K562 (cell line): ENCODE data around the gene NKD1. TPM values are rescaled to one million over a fixed set of nuclear protein-coding genes. Genes with fewer than 3 reads are reported as not detected.

Source experiments
- ATAC-seq: fragments of 200-7000 bp; cut with Tn5 transposase; 3 replicates; pipeline ENCODE4 v1.9.1; 2020; ENCODE audit warnings: moderate library complexity
- BruUV-seq: library from RNA; stranded (reverse); fragments of 400-500 nt; replicated peaks from 2 replicates; lab custom pipeline; 2021; lab: Mats Ljungman, UMichigan
- CTCF ChIA-PET: fragments of 300-600 bp; formaldehyde crosslinking; extraction: SDS; loops from one replicate; lab custom pipeline; 2021; ENCODE audit warnings: low intra/inter-chr PET ratio; lab: Yijun Ruan, JAX
- POLR2A ChIA-PET: fragments of 300-600, 350-650 bp; sonication (Branson Sonifier 250); formaldehyde crosslinking; extraction: SDS; loops from one replicate; lab custom pipeline; 2021; ENCODE audit warnings: antibody characterized with exemption, inconsistent platforms; lab: Yijun Ruan, JAX
- DNase-seq, 4 experiments: peaks; one replicate each; pipeline versions ENCODE4 v3.0.0 to v3.0.0-alpha.2; 2011 to 2018; ENCODE audit warnings: low spot score in 3 of 4, mixed read lengths in 3 of 4; ENCODE audit errors: extremely low read depth in 1 of 4
- FAIRE-seq: peaks from 2 replicates; lab custom pipeline; 2011; peaks lifted over from hg19 to GRCh38; lab: Jason Lieb, UNC
- H2AFZ ChIP-seq: 2 replicates; pipeline ENCODE4 v1.6.0; 2011; ENCODE audit warnings: low read depth, low read length, control low read depth, inconsistent platforms
- H3K27ac ChIP-seq: fragments of 200-600 bp; 3 replicates; pipeline ENCODE4 v1.8.0; 2011; ENCODE audit warnings: low read depth, mild to moderate bottlenecking, control low read depth, inconsistent platforms, low read length, moderate library complexity, mixed read lengths; ENCODE audit errors: extremely low read depth
- H3K27me3 ChIP-seq, 2 experiments: fragments of 300-600 bp in 1 of 2; 2 replicates in 1 of 2; 3 replicates in 1 of 2; pipeline versions ENCODE4 v1.6.0 to v1.8.0; 2011; ENCODE audit warnings: inconsistent platforms in 2 of 2, low read length in 2 of 2, mild to moderate bottlenecking in 1 of 2, mixed read lengths in 1 of 2, moderate library complexity in 1 of 2; ENCODE audit not compliant: control insufficient read depth in 2 of 2, insufficient read depth in 2 of 2
- H3K36me3 ChIP-seq: fragments of 300-600 bp; 3 replicates; pipeline ENCODE4 v1.8.0; 2011; ENCODE audit warnings: mild to moderate bottlenecking, low read length, inconsistent platforms; ENCODE audit not compliant: control insufficient read depth, insufficient read depth
- H3K4me1 ChIP-seq, 2 experiments: fragments of 200-600 bp in 1 of 2; replicated peaks in 1 of 2; 2 replicates in 1 of 2; 3 replicates in 1 of 2; pipeline versions ENCODE4 v1.5.1 to v1.8.0; 2011; ENCODE audit warnings: inconsistent platforms in 2 of 2, low read length in 2 of 2, mild to moderate bottlenecking in 1 of 2, mixed read lengths in 1 of 2, moderate library complexity in 1 of 2; ENCODE audit not compliant: control insufficient read depth in 2 of 2, insufficient read depth in 2 of 2
- H3K4me2 ChIP-seq: 2 replicates; pipeline ENCODE4 v1.6.1; 2011; ENCODE audit warnings: low read length, control low read depth, inconsistent platforms, mixed read lengths; ENCODE audit not compliant: insufficient read depth
- H3K4me3 ChIP-seq: fragments of 200-600 bp; sonication (generic), shearing (Covaris generic); 2 replicates; pipeline ENCODE4 v1.5.1; 2016; ENCODE audit warnings: control low read depth, inconsistent platforms
- H3K79me2 ChIP-seq: fragments of 200-600 bp; 3 replicates; pipeline ENCODE4 v1.8.0; 2011; ENCODE audit warnings: low read length, inconsistent platforms; ENCODE audit not compliant: control insufficient read depth, insufficient read depth
- H3K9ac ChIP-seq, 2 experiments: 2 replicates each; pipeline versions ENCODE4 v1.6.0 to v1.6.1; 2011; ENCODE audit warnings: low read depth in 2 of 2, low read length in 2 of 2, control low read depth in 1 of 2, inconsistent platforms in 1 of 2, mild to moderate bottlenecking in 1 of 2, mixed read lengths in 1 of 2; ENCODE audit not compliant: insufficient read depth in 1 of 2
- H3K9me1 ChIP-seq: one replicate; pipeline ENCODE4 v1.6.0; 2011; ENCODE audit warnings: inconsistent platforms, mild to moderate bottlenecking, low read length, moderate library complexity; ENCODE audit not compliant: control insufficient read depth, insufficient read depth
- H3K9me3 ChIP-seq: replicated peaks from 2 replicates; pipeline ENCODE4 v1.5.1; 2011; ENCODE audit warnings: low read depth, low read length, inconsistent platforms; ENCODE audit not compliant: control insufficient read depth, insufficient read depth
- H4K20me1 ChIP-seq: replicated peaks from 2 replicates; pipeline ENCODE4 v1.6.1; 2011; ENCODE audit warnings: low read length, inconsistent platforms, mixed read lengths; ENCODE audit not compliant: control insufficient read depth, insufficient read depth
- CHD1 ChIP-seq: fragments of 200-600 bp; sonication (generic); IDR thresholded peaks from one replicate; pipeline ENCODE4 v1.6.1; 2012; ENCODE audit warnings: mild to moderate bottlenecking, moderate library complexity, low read length, inconsistent platforms
- HDAC6 ChIP-seq: IDR thresholded peaks from 2 replicates; pipeline ENCODE4 v1.6.1; 2012; ENCODE audit warnings: low read depth, mild to moderate bottlenecking, control low read depth, inconsistent platforms, low read length, moderate library complexity
- KDM1A ChIP-seq, 2 experiments: fragments of 450-650 bp; IDR thresholded peaks; 2 replicates each; pipeline ENCODE4 v1.6.1; 2016; ENCODE audit warnings: mild to moderate bottlenecking in 2 of 2
- POLR2G ChIP-seq: fragments of 200-400 bp; formaldehyde crosslinking; IDR thresholded peaks from 2 replicates; pipeline ENCODE4 v1.6.1; 2017; ENCODE audit warnings: low read depth, mild to moderate bottlenecking, antibody characterized with exemption, low read length, moderate library complexity
- RBM17 ChIP-seq: fragments of 200-400 bp; formaldehyde crosslinking; IDR thresholded peaks from 2 replicates; pipeline ENCODE4 v1.6.1; 2017; ENCODE audit warnings: low read depth, mild to moderate bottlenecking, low read length, borderline replicate concordance
- TEAD2 ChIP-seq: fragments of 450-650 bp; IDR thresholded peaks from 2 replicates; pipeline ENCODE4 v1.6.1; 2016; ENCODE audit warnings: missing genetic modification characterization, control low read depth, missing compliant biosample characterization
- WHSC1 ChIP-seq: IDR thresholded peaks from one replicate; pipeline ENCODE4 v1.6.1; 2012; ENCODE audit warnings: low read length, control low read depth, inconsistent platforms
- ZNF134 ChIP-seq: fragments of 250-450 bp; sonication (Bioruptor Pico); conservative IDR thresholded peaks from 2 replicates; pipeline ENCODE4 v1.4.0; 2020
- ZNF174 ChIP-seq: fragments of 250-450 bp; sonication (Bioruptor Pico); IDR thresholded peaks from 2 replicates; pipeline ENCODE4 v1.4.0; 2020; ENCODE audit warnings: mild to moderate bottlenecking
- WGBS: fragments of 100-300 bp; shearing (Covaris generic); methylation state at CpG from one replicate; pipeline ENCODE4 v1.1.6; 2016; ENCODE audit warnings: low coverage, mixed read lengths; ENCODE audit not compliant: insufficient coverage; ENCODE audit errors: missing lambda C conversion rate; 5-methylcytosine and 5-hydroxymethylcytosine counted together
- in situ Hi-C: fragments of 300-500 bp; cut with MboI; formaldehyde crosslinking; loops from 4 replicates; pipeline ENCODE4 v1.15.0; 2018; ENCODE audit warnings: inconsistent platforms, mixed read lengths
- intact Hi-C: fragments of 100-400 bp; cut with micrococcal nuclease; formaldehyde crosslinking; loops from 2 replicates; pipeline ENCODE4 v1.14.2; 2022
- polyA plus RNA-seq, 8 experiments: library from polyadenylated mRNA; depleted of rRNA in 4 of 8; stranded (reverse) in 5 of 8; unstranded in 3 of 8; fragments of >200 nt; fragmentation: Nextera tagmentation in 2 of 8; fragmentation: Illumina TruSeq in 1 of 8; extraction: Ambion mirVana in 2 of 8; extraction: Trizol in 1 of 8; gene quantifications; 2 replicates each; pipeline versions ENCODE4 v1.2.1 to v1.2.3, GENCODE V29; 2011 to 2014; ENCODE audit warnings: inconsistent platforms in 1 of 8, missing spikeins in 1 of 8
- total RNA-seq, 7 experiments: library from RNA; depleted of rRNA in 6 of 7; stranded (reverse); fragments of >200 nt in 6 of 7; fragmentation: Illumina TruSeq in 2 of 7; extraction: Trizol in 2 of 7; gene quantifications; 2 replicates each; pipeline versions ENCODE4 v1.2.1 to v1.2.3, GENCODE V29; 2011 to 2021; ENCODE audit warnings: low replicate concordance in 1 of 7
- TF ChIP-seq, protein P1 (sequence below): fragments of 450-650 bp; IDR thresholded peaks from 2 replicates; pipeline ENCODE4 v1.6.1; 2018; ENCODE audit warnings: mild to moderate bottlenecking, low read depth; ENCODE audit not compliant: partially characterized antibody
- TF ChIP-seq, protein P2 (sequence below): sonication (generic); formaldehyde crosslinking; IDR thresholded peaks from 2 replicates; pipeline ENCODE4 v1.8.1; 2023; ENCODE audit warnings: mild to moderate bottlenecking, missing genetic modification reagents
- TF ChIP-seq, protein P3 (sequence below): sonication (generic); formaldehyde crosslinking; IDR thresholded peaks from 2 replicates; pipeline ENCODE4 v1.8.0; 2022; ENCODE audit warnings: mild to moderate bottlenecking, missing genetic modification reagents
- TF ChIP-seq, protein P4 (sequence below): sonication (generic); formaldehyde crosslinking; IDR thresholded peaks from 2 replicates; pipeline ENCODE4 v1.8.0; 2022; ENCODE audit warnings: missing genetic modification reagents, mild to moderate bottlenecking, moderate library complexity, borderline replicate concordance

Gene NKD1
- total and polyA plus RNA-seq, 9 of the 15 experiments (the other 6 are each of a cell fraction or from before 2014, with no cell fraction given) = under 0.01 to 0.24 (median 0.04) TPM; not detected in 2

DNA sequence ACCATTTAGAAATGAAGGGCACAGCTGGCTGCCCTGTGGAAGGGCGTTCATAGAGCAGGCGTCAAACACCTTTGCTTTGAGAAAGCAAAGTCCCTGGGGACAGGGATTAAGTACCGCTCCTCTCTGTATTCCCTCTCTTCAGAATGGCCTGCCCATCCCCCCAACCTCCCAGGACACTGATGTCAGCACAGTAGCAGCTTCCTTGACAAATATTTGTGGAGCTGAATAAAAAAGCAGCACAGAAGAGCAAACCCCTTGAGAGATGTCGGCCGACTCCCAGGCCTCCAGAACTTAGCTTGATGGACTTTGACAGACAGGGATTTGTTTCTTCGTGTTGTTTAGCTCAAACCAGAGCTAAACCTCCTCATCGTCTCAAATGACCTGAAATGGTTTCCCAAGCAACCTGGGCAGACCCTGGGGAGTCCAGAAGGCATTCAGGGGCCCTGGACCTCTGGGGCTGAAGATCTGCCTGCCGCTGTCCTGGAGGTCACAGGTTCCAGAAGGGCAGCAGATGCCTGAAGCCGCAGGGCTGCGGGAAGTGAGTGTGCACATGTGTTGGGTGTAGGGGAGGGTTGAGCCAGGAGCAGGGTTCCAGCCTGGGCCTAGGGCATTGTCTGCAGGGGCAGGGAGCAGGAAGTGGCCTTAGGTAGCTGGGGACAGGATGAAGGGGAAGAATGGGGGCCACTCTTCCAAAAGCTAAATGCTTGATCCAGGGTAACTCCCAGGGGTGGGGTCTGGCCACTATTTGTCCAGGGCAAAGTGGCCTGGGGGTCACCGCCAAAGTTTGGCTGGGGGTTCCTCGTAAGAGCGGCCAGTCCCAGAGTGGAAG is 42.3 kb upstream of the NKD1 start (continued):
- TF ChIP-seq, protein P1, sequence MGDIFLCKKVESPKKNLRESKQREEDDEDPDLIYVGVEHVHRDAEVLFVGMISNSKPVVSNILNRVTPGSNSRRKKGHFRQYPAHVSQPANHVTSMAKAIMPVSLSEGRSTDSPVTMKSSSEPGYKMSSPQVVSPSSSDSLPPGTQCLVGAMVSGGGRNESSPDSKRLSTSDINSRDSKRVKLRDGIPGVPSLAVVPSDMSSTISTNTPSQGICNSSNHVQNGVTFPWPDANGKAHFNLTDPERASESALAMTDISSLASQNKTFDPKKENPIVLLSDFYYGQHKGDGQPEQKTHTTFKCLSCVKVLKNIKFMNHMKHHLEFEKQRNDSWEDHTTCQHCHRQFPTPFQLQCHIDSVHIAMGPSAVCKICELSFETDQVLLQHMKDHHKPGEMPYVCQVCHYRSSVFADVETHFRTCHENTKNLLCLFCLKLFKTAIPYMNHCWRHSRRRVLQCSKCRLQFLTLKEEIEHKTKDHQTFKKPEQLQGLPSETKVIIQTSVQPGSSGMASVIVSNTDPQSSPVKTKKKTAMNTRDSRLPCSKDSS = no peak
- TF ChIP-seq KDM1A (IDR thresholded peaks at IDR 0.05) = no peak

DNA sequence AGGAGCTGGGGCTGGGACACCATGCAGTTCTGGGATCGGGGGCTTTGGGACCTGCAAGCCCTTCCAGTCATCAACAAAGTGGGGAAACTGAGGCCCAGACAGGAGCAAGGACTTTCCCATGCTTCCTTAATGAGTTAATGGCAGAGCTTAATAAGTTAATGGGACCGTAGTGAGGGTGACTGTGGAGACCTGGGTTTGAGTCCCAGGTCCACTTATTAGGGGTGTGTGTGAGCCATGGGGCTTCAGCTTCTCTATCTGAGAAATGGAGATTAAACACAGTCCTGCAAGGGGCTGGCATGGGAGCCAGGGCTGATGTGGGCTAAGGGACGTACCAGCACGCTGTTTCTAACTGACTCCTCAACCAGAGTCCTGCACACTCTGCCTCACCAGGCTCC is 41.7 kb upstream of the NKD1 start:
- no peaks in the 10 kb centered on the region for H3K79me2 ChIP-seq
- ATAC-seq (no peak), FAIRE-seq (no peak), DNase-seq (no peak)
- BruUV-seq = no TSS peak
- H4K20me1 ChIP-seq = 0 out of 2 replicates have a peak, but pooled peaks cover 4% of the 10 kb centered on the region
- intact Hi-C loops = no loop called here
- no peak overlapping the region for H2AFZ ChIP-seq
- no peak overlapping the region for H3K4me2 ChIP-seq
- H3K4me1 ChIP-seq = no peaks in the 10 kb centered on the region; a peak in 1 of 5 replicates
- H3K27ac ChIP-seq = no peak overlapping the region
- H3K9ac ChIP-seq = no peak overlapping the region
- H3K9me1 ChIP-seq = no peaks in the 10 kb centered on the region
- H3K36me3 ChIP-seq = no peaks in the 10 kb centered on the region
- ChIA-PET POLR2A (interaction anchor here (0.6 to 0.7 kb wide), 2 partner anchors 9 to 31 kb away, joined by 5 to 6 read pairs; no protein-coding TSS in a partner anchor), CTCF (no interaction called here)
- 0% methylated on average over 4 of the region's 4 CpGs for WGBS
- no peaks in the 10 kb centered on the region for H3K9me3 ChIP-seq
- in situ Hi-C loops = loop anchor here (25.0 kb wide), 1 partner anchor 294 kb away; no protein-coding TSS in a partner anchor
- no peak overlapping the region for H3K4me3 ChIP-seq
- H3K27me3 ChIP-seq = peaks cover 12 to 42% of the 10 kb centered on the region in 2 experiments; a peak in 3 of 5 replicates
- TF ChIP-seq, protein P2, sequence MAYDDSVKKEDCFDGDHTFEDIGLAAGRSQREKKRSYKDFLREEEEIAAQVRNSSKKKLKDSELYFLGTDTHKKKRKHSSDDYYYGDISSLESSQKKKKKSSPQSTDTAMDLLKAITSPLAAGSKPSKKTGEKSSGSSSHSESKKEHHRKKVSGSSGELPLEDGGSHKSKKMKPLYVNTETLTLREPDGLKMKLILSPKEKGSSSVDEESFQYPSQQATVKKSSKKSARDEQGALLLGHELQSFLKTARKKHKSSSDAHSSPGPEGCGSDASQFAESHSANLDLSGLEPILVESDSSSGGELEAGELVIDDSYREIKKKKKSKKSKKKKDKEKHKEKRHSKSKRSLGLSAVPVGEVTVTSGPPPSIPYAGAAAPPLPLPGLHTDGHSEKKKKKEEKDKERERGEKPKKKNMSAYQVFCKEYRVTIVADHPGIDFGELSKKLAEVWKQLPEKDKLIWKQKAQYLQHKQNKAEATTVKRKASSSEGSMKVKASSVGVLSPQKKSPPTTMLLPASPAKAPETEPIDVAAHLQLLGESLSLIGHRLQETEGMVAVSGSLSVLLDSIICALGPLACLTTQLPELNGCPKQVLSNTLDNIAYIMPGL = no peak
- TF ChIP-seq WHSC1 = no peak
- no peak for TF ChIP-seq RBM17
- TF ChIP-seq, protein P3, sequence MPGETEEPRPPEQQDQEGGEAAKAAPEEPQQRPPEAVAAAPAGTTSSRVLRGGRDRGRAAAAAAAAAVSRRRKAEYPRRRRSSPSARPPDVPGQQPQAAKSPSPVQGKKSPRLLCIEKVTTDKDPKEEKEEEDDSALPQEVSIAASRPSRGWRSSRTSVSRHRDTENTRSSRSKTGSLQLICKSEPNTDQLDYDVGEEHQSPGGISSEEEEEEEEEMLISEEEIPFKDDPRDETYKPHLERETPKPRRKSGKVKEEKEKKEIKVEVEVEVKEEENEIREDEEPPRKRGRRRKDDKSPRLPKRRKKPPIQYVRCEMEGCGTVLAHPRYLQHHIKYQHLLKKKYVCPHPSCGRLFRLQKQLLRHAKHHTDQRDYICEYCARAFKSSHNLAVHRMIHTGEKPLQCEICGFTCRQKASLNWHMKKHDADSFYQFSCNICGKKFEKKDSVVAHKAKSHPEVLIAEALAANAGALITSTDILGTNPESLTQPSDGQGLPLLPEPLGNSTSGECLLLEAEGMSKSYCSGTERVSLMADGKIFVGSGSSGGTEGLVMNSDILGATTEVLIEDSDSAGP (CRISPR knock-in tag) = no peak
- TF ChIP-seq TEAD2 (tag) = no peak
- TF ChIP-seq ZNF174 = no peak
- TF ChIP-seq, protein P4, sequence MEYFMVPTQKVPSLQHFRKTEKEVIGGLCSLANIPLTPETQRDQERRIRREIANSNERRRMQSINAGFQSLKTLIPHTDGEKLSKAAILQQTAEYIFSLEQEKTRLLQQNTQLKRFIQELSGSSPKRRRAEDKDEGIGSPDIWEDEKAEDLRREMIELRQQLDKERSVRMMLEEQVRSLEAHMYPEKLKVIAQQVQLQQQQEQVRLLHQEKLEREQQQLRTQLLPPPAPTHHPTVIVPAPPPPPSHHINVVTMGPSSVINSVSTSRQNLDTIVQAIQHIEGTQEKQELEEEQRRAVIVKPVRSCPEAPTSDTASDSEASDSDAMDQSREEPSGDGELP (CRISPR knock-in tag) = no peak
- TF ChIP-seq ZNF134 = no peak
- TF ChIP-seq HDAC6 = no peak
- TF ChIP-seq CHD1 = no peak
- TF ChIP-seq POLR2G = no peak
